Parathyroid adenoma (tissue), 2 donors: ENCODE data around the gene KIAA0586.
"Not testable (repeated sequence)": the region's sequence is repeated elsewhere in the genome, so short reads cannot be mapped to it uniquely, and the experiment has no call there.

Experiments
- H2AFZ ChIP-seq: fragments of 300-600 bp; sonication (generic); one replicate; pipeline ENCODE4 v1.7.0; 2017; ENCODE audit warnings: antibody characterized with exemption, mild to moderate bottlenecking
- H3K27ac ChIP-seq: fragments of 300-600 bp; sonication (generic); one replicate; pipeline ENCODE4 v1.7.0; 2017
- H3K27me3 ChIP-seq: fragments of 300-600 bp; sonication (generic); one replicate; pipeline ENCODE4 v1.7.0; 2017; ENCODE audit warnings: low read length; ENCODE audit not compliant: control insufficient read depth, insufficient read depth
- H3K36me3 ChIP-seq: fragments of 300-600 bp; sonication (generic); one replicate; pipeline ENCODE4 v1.7.0; 2017; ENCODE audit warnings: low read length; ENCODE audit not compliant: control insufficient read depth, insufficient read depth
- H3K4me1 ChIP-seq: fragments of 300-600 bp; sonication (generic); one replicate; pipeline ENCODE4 v1.7.0; 2017; ENCODE audit warnings: control low read depth
- H3K4me2 ChIP-seq: fragments of 300-600 bp; sonication (generic); one replicate; pipeline ENCODE4 v1.7.0; 2017; ENCODE audit warnings: low read length
- H3K4me3 ChIP-seq: fragments of 300-600 bp; sonication (generic); one replicate; pipeline ENCODE4 v1.7.0; 2017; ENCODE audit warnings: low read depth, low read length
- H3K79me2 ChIP-seq: fragments of 300-600 bp; sonication (generic); one replicate; pipeline ENCODE4 v1.7.0; 2017; ENCODE audit warnings: control low read depth
- H3K9ac ChIP-seq: fragments of 300-600 bp; sonication (generic); one replicate; pipeline ENCODE4 v1.7.0; 2017; ENCODE audit warnings: mild to moderate bottlenecking
- H3K9me3 ChIP-seq: fragments of 300-600 bp; sonication (generic); one replicate; pipeline ENCODE4 v1.7.0; 2017; ENCODE audit warnings: low read length; ENCODE audit not compliant: control insufficient read depth
- CTCF ChIP-seq: fragments of 300-600 bp; sonication (generic); IDR thresholded peaks from one replicate; pipeline ENCODE4 v1.7.0; 2017; ENCODE audit warnings: antibody characterized with exemption, mild to moderate bottlenecking
- donor health status: primary hyperparathyroidism.

The KIAA0586 gene

GRCh38 chr14:58575956-58576355 lies 148.4 kb downstream of the KIAA0586 start:
- no peak overlapping the region for H3K4me3 ChIP-seq

GRCh38 chr14:58580035-58580434 lies 152.5 kb downstream of the KIAA0586 start:
- not testable (repeated sequence) for H3K9ac ChIP-seq, H2AFZ ChIP-seq, H3K9me3 ChIP-seq, H3K36me3 ChIP-seq, H3K4me2 ChIP-seq, H3K27ac ChIP-seq, H3K4me3 ChIP-seq, H3K4me1 ChIP-seq, H3K79me2 ChIP-seq, H3K27me3 ChIP-seq

More at GRCh38 chr14:58575956-58576355, 148.4 kb downstream of the KIAA0586 start:
- H3K79me2 ChIP-seq = no peaks in the 10 kb centered on the region
- no peak overlapping the region for H3K4me2 ChIP-seq
- TF ChIP-seq CTCF = no peak
- no peaks in the 10 kb centered on the region for H3K36me3 ChIP-seq
- H3K9me3 ChIP-seq = no peaks in the 10 kb centered on the region
- no peak overlapping the region for H2AFZ ChIP-seq
- no peaks in the 10 kb centered on the region for H3K27me3 ChIP-seq
- H3K4me1 ChIP-seq = peaks cover 14% of the 10 kb centered on the region
- H3K9ac ChIP-seq = no peak overlapping the region
- no peak overlapping the region for H3K27ac ChIP-seq

- not testable (repeated sequence) for H3K9ac ChIP-seq, H3K4me2 ChIP-seq, H3K79me2 ChIP-seq, H3K4me3 ChIP-seq, H3K36me3 ChIP-seq, H3K4me1 ChIP-seq, H3K27ac ChIP-seq, H2AFZ ChIP-seq, H3K9me3 ChIP-seq, H3K27me3 ChIP-seq
Observed at GRCh38 chr14:58581389-58581788, 153.9 kb downstream of the KIAA0586 start.

GRCh38 chr14:58584383-58584782 lies 156.9 kb downstream of the KIAA0586 start:
- Histone ChIP-seq H3K36me3 (no peaks in the 10 kb centered on the region), H3K27me3 (no peaks in the 10 kb centered on the region), H3K79me2 (no peaks in the 10 kb centered on the region), H3K9me3 (no peaks in the 10 kb centered on the region), H3K4me3 (no peak overlapping the region), H3K27ac (no peak overlapping the region), H2AFZ (no peak overlapping the region), H3K4me1 (no peaks in the 10 kb centered on the region), H3K4me2 (no peak overlapping the region), H3K9ac (no peak overlapping the region)
- no peak for TF ChIP-seq CTCF

GRCh38 chr14:58587271-58587670 lies 159.8 kb downstream of the KIAA0586 start:
- Histone ChIP-seq H2AFZ (no peak overlapping the region), H3K9me3 (no peaks in the 10 kb centered on the region), H3K9ac (no peak overlapping the region), H3K4me2 (no peak overlapping the region), H3K27ac (no peak overlapping the region), H3K79me2 (no peaks in the 10 kb centered on the region), H3K4me1 (no peaks in the 10 kb centered on the region), H3K4me3 (no peak overlapping the region), H3K36me3 (no peaks in the 10 kb centered on the region), H3K27me3 (no peaks in the 10 kb centered on the region)
- TF ChIP-seq CTCF = no peak

GRCh38 chr14:58588321-58588720 lies 160.8 kb downstream of the KIAA0586 start:
- H3K4me3 ChIP-seq, H3K27ac ChIP-seq, H3K9ac ChIP-seq, H3K9me3 ChIP-seq, H3K27me3 ChIP-seq, H2AFZ ChIP-seq, H3K4me2 ChIP-seq, H3K79me2 ChIP-seq, H3K36me3 ChIP-seq, H3K4me1 ChIP-seq: not testable (repeated sequence)
